HG03025 (cell line): Measurements from ENCODE around the gene HRH3.

Experiments used
- ATAC-seq: cut with Tn5 transposase; IDR thresholded peaks from one replicate; pipeline ENCODE4 v1.9.1; 2021; ENCODE audit warnings: mild to moderate bottlenecking, moderate library complexity; ENCODE audit not compliant: unreplicated experiment, low FRiP score

The HRH3 gene

GRCh38 chr20:62232194-62232593 is 12.1 kb upstream of the HRH3 start:
- ATAC-seq: no peak

- ATAC-seq: no peak
These were observed 11.2 kb upstream of the HRH3 start for GRCh38 chr20:62231292-62231691.

GRCh38 chr20:62230696-62231095 is 10.6 kb upstream of the HRH3 start:
- ATAC-seq: no peak

GRCh38 chr20:62230276-62230675 is 10.2 kb upstream of the HRH3 start:
- no peak for ATAC-seq

GRCh38 chr20:62229667-62230066 is 9.6 kb upstream of the HRH3 start:
- no peak for ATAC-seq

- no peak for ATAC-seq
These were observed 9.0 kb upstream of the HRH3 start for GRCh38 chr20:62228982-62229545.

GRCh38 chr20:62227977-62228958 is 8.2 kb upstream of the HRH3 start:
- ATAC-seq: no peak

GRCh38 chr20:62227591-62227976 is 7.5 kb upstream of the HRH3 start:
- ATAC-seq: no peak

GRCh38 chr20:62226707-62227590 is 6.9 kb upstream of the HRH3 start:
- no peak for ATAC-seq

GRCh38 chr20:62225820-62226635 is 6.0 kb upstream of the HRH3 start:
- no peak for ATAC-seq

GRCh38 chr20:62225026-62225425 is 4.9 kb upstream of the HRH3 start:
- ATAC-seq: no peak

- no peak for ATAC-seq
These were observed 4.2 kb upstream of the HRH3 start for GRCh38 chr20:62224113-62224855.

- ATAC-seq: no peak
These were observed 3.5 kb upstream of the HRH3 start for GRCh38 chr20:62223571-62223970.

- no peak for ATAC-seq
These were observed 2.9 kb upstream of the HRH3 start for GRCh38 chr20:62222972-62223371.

- no peak for ATAC-seq
These were observed 2.3 kb upstream of the HRH3 start for GRCh38 chr20:62222266-62222850.

GRCh38 chr20:62220666-62221568 is 839 bp upstream of the HRH3 start:
- no peak for ATAC-seq

- no peak for ATAC-seq
These were observed 732 bp downstream of the HRH3 start for GRCh38 chr20:62219101-62219991.
